HG03469 (cell line): Measurements from ENCODE around the gene P2RY14.

Source experiments
- ATAC-seq: cut with Tn5 transposase; IDR thresholded peaks from one replicate; pipeline ENCODE4 v1.9.1; 2021; ENCODE audit warnings: mild to moderate bottlenecking, moderate library complexity, moderate number of reproducible peaks; ENCODE audit not compliant: unreplicated experiment

P2RY14 gene

DNA sequence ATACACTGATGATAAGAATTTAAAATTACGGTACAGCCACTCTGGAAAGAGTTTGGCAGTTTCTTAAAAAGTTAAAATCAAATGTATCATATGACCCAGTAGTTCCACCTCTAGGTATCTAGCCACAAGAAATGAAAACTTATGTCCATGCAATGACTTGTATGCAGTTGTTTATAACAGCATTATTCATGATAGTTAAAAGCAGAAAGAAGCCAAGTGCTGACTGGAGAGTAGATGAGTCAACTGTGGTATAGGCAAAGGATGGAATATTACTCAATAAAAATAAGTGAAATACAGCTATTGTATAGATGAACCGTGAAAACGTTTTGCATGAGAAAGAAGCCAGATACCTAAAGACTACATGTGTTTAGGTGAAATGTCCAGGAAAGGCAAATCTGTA, 23.4 kb upstream of the P2RY14 start:
- no peak for ATAC-seq

DNA sequence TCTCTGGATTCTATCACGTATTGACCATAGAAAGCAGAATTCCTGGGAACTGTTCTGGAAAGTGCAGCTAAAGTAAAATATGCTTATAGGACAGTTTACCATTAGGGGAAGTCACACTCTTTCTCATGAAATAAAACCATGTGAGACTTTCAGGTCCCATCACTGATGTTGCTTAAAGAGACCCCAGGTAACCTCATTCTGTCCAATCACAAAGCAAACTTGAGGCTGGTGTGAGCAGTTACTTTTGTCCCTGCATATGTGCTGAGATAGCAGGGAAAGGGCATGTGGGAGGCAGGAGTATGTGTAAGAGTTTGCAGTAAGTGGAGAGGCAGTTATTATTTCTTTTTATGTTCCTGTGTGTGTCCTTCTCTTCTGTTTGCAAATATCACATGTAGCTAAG, 22.2 kb upstream of the P2RY14 start:
- no peak for ATAC-seq

DNA sequence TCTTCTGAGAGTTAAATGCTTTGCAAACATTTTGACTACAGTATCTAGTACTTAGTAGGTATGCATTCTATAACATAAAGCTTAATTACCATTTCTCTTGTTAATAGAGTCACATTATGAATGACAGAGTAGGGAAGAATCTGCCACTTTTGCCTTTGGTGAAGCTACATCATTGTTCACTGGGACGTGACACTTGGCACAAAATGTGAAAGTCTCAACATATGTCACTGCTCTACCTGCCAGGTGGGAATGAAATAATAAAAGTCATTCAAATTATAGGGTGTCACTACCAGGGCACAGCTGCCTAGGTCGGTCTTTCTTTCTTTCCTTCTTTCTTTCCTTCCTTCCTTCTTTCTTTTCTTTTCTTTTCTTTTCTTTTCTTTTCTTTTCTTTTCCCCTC, 20.7 kb upstream of the P2RY14 start:
- no peak for ATAC-seq

DNA sequence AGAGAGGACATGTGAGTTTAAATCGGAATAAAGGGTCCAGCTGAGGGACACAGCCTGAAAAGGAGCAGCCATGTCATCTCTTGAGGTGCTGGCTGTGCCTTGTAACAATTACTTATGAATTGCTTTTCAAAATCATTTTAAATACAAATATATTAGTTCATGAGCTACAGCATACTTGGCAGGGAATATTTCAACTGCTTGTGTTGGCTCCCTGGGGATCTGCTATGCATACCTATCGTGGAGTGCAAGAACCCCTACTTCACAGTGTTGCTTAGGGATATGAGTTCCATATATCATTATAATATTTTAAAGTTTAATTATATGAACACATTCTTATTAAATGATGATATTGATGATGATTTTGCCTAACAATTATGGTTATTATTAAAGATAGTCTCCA, 19.1 kb upstream of the P2RY14 start:
- ATAC-seq = no peak

DNA sequence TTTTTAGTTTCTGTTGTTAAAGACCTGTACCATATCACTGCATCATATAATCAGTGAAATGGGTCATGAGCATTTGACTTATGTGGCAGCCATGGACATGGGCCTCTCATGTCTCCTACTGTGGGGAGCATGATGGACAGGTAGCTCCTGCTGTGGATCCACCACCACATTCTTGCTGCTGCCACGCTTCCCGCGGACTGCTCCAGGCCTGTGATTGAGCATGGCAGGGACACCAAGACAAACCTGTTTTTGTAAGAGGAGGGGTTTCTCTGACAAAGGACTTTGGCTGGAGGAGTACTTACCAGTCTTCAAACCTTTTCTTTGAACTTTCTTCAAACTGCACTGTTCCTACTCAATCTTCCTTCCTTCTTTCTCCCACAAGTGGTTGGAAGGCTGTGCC, 17.9 kb upstream of the P2RY14 start:
- ATAC-seq = no peak

DNA sequence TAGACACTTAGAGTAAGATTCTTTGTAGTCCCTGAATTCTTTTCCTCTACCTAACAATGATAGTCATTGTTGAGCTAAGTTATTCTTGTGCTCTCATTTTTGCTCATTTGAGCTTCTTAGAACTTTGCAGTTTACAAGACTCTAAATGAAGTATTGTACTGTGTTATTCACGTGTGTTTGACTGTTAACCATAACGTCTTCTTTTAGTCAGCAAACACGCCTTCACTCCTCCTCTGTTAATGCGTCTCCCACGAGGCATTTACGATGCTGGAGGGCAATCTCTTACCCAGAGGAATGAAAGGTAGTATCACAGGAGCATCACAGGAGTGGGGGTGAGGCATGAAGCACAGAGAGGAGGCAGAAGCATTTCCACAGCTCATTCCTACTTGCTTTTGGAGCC, 14.8 kb upstream of the P2RY14 start:
- ATAC-seq = no peak

DNA sequence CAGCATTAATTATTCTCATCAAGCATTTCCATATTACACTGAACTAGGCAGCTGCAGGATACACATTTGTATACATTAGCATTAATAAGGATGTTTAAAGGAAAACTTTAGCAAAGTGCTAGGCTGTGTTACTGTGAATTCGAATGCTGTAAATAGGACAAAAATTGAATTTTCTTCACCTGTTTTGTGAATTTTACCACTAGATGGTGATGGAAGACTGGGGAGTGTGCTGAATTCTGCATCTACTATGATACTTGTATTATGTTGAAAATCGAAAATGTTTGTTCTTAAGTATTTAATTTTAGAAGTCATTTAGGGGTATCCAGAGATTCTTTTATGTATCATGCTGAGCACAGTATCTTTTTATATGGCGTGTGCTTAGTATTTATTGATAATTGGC, 12.3 kb upstream of the P2RY14 start:
- ATAC-seq = no peak

DNA sequence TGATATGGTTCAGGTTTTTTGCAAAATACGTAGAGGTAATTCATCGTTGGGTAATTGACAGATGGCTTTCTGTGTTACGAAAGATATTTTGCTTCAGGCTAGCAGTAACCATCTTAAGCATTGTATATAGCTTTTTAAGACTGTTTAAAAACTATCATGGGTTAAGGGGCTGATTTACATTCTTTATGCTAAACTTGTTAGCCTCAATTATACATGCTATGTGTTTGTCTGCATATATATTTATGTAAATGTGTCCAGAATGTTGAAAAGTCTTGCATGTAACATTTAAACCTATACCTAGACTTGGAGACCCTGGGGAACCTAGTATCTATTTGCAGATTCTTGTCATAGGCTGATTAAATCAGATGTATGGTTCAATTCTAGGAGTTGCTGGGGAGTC, 11.1 kb upstream of the P2RY14 start:
- no peak for ATAC-seq

DNA sequence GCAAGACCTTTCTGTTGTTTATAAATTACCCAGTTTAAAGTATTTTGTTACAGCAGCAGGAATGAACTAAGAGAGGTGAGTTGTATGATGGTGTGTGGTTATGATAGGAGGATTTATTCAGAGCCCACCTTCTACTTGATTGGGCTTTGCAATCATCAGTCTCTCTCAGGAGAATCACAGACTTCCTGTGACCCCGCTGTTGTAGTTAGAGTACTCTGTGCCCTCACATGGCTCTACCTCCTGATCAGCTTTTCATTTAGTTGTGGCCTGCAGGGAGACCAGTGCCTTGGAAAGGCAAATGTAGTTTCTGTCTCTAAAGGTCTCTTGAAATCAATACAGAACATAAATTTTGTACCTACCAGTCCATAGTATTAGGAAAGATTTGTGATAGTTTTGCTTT, 7.6 kb upstream of the P2RY14 start:
- ATAC-seq = no peak

DNA sequence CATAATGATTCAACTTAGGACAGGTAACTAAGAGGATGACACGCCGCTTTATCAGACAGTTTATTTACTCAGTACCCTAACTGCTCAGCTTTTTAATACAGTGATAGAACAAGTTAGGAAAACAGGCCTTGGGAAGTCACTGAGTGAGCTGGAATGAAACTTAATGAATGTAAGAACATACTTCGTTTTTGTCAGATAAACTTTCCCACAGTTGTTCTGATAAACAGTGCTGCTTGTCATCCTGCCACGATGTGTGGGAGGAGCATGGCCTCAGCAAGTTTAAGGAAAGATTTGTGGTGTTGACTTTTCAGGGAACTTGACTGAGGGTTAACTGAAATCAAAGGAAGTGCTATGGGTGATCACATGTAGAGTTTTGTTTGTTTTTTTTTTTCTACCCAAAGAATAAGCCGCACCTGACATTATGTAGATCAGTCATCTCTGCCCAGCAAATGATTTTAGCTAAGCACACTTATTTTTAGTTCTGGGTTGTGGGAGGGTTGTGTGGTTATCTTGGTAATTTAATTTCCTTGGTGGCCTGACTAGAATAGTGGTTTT, 5.6 kb upstream of the P2RY14 start:
- ATAC-seq = no peak

DNA sequence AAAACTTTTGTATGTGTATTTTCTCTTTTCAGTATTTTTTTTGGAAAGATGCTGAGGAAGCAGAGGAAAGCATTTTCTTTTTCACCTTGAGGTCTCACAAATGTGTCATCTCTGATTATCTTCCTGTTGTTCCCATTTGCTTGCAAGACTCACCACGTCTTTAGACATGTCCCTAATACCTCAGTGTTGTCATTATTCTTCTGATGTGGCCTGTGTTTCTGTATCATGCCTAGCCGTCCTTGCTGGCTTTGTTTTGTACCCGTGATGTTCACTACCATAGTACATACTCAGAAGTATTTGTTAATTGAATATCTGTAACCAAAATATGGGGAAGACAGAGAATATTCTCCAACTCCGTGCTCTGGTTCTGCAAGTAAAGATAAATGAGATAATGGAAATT, 5.0 kb upstream of the P2RY14 start:
- no peak for ATAC-seq

DNA sequence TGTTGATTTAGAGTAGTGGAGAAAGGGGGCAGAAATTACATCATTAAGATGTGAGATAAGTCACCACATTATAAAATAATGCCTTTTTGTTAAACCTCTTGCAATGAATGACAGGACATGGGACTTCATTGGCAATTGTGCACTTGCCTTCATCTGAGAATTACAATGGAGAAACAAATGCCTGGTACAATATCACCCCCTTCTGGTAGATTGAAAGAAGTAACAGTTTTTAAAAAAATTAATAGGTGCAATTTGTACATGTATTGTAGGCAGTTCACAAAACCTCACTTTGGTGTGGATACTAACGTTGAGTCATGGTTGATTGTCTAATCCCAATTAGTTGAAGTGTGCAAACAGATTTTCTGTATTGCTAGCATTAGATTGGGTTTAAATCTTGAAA, 4.6 kb upstream of the P2RY14 start:
- ATAC-seq = no peak

DNA sequence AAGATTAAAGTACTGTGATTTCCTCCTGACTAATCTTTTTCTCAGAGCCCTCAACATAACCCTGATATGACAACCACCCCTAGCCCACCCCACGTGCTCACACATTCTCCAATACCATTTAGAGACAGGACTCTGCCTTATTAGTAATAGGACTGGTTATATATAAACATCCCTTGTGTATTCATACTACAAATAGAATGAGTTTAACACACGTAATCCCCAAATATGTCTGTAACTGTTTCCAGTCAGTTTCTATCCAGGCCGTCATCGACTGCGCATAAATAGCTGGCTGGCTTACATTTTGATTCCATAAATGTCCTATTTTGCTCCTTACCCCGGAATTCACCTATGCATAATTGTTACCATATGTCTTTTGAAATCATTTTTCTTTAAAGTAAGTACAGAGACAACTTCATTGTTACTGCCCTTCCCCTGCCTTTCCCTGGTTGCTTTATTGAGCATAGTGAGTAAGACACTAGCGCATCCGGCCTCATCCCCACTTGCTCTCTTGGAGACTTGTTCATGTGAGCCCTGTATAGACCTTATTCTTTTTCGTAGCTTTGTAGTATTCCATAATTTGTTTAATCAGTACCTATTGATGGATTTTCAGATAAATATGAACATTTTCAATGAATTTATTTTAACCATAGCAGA, 3.5 kb upstream of the P2RY14 start:
- no peak for ATAC-seq

DNA sequence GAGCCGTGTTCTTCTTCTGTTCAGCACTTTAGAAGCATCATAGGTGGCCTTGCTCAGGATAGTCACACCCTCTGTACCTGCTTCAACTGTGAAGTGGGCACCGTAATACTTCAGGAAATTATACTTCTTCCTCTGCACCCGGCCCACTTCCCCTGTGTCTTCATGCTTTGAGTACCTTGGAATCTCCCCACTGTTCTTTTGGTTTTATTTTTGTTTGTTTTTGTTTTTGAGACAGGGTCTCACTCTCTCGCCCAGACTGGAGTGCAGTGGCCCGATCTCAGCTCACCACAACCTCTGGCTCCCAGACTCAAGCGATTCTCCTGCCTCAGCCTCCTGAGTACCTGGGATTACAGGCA, 1.7 kb downstream of the P2RY14 start:
- ATAC-seq = peak; percentile 47

DNA sequence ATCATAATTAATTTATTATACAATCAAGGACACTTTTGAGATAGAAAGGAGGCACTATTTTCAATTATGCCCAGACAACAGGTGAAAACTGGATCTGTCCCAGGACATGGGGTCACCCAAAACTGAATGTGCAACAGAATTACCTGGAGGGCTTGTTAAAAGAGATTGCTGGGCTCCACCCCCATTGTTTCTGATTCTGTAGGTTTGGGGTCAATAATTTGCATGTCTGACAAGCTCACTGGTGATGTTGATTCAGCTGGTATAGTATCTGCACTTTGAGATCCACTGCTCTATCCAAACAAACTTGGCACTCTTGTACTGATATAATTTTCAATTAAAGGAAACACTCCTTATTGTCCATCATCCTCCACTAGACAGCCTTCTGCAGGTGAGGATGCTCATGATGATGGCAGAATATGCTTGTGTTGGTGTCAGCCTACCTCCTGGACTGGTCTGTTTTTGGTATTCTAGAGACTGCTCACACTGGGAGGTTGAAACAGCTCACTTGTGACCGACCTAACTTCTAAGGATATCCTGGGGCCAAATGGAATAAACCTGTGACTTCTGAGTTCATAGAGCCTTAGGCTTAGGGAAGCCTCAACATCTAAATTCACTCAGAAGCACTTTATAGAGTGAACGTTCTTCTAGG, 2.2 kb downstream of the P2RY14 start:
- peak; percentile 12 for ATAC-seq

DNA sequence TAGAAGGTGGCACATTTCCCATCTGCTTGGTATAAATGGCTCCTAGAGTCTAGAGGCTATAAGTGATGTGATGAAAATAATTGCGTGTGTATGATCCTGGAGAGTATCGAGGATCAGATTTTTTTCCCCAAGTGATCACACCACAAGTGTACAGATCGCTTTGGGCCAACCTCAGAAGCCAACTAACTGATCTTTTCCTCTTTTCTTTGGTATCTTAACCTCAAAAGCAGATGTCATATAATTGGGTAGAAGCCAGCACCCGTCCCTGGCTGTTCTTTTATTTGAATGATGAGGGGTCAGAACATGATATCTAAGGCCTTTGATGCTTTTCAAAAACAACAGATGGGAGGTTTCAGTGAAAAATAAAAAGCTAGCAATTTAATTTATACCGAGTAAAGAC, 3.3 kb downstream of the P2RY14 start:
- ATAC-seq = no peak

DNA sequence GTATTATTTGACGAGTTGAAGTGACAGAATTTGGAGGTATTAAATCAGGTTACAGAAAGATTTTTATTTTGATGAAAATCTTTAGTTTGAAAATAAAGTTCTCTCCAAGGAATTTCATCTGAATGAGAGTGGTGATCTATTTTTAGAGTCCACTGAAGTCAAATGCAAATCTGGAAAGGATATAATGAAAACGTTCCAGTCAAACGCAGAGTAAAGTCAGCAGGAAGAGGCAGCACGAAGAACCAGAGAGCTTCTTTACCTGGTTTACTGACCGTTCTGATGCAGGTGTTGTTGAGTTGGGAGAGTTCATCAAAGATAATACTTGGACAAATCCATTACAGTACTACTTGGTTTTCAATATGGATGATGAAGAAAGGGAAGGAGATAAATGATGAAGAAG, 8.7 kb downstream of the P2RY14 start:
- ATAC-seq = no peak

DNA sequence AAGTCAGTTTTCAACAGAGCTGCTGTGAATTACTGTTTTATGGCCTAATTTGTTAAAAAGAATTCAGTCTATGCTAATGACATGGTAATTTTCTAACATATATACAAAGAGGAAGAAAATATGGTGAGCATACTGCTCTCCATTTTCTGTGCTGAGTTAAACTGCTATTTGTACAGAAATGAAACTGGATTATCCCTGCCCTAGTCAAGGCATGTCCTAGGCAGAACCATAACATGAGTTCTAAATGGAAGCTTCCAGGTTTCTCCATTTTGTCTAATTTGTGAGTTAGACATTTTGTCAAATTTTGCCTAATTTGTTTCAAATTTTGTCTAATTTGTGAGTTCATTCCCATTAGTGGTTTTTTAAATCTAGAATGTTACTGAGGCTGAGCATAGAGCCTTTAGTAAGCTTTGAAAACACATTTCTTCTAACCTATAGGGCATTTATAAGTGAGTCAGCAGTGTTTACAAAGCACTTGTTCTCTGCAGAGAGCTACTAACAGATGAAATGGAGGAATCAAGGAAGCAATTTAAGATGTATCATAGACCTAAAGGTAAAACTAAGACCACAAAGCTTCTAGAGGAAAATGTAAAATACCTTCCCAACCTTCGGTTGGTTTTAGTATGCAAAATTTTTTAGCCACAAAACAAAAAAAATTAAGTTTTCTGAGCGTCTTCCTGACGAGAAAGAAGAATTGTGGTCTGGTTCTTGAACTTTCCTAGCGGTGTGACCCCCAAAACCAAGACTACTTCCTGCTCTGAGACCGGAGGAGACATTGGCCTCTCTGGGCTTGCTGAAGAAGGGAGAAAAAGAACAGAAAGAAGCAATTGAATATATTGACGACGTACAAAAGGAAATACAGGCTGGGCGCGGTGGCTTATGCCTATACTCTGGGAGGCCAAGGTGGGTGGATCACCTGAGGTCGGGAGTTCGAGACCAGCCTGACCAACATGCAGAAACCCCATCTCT, 9.8 kb downstream of the P2RY14 start:
- ATAC-seq = peak; percentile 39

DNA sequence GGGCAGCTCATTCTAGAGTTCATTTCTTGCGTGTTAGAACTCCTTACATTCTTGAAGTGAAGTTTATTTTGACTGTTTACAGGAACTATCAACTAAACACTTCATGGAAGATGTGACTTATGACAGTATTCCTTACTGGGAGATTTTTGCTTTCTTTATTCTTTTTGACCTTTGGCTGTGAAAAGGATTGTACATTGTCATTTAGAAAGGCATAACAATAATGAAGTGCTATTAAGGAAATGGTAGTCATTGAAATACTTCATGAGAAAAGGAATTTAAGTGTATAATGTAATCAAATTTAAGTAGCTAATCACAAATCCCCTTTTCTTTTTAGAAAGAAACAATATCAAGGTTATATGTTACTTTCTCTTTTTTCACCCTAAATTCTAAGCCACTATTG, 11.3 kb downstream of the P2RY14 start:
- no peak for ATAC-seq

DNA sequence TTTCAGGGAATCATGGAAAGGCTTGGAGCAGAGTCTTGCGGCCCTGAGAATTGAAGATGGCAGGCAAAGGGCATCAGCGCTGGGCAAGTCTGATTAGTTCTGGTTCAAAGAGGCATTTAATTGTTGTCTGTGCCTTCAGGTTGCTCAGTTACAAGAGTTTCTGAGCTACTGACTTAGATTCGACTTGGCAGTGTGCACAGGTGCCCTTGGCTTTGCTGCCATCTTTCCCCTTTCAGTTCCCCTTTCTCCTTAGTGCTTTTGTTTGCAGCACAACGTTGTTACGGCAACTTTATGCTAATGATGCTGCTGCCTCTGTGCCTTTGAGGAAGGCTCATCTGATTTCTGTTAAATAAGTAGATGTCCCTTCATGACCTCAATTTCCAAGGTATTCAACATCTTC, 12.5 kb downstream of the P2RY14 start:
- ATAC-seq = peak; percentile 94

DNA sequence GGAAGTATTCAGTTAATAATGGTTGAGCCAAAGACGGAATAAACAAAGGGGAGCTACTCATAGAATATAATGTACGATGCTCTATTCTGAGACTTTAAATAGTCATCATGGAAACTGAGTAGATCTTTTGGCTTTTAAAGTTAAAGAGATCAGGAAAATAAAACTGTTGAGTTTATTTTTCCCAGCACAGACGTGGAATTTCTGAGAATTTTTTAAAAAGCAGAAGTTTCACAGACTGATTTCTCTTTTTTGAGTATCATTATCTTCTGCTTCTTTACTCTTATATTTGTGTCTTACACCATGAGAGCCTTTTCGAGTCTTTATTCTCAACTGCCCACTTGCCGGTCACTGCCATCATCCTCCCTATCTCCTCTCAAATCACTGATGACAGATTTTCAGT, 13.2 kb downstream of the P2RY14 start:
- no peak for ATAC-seq

DNA sequence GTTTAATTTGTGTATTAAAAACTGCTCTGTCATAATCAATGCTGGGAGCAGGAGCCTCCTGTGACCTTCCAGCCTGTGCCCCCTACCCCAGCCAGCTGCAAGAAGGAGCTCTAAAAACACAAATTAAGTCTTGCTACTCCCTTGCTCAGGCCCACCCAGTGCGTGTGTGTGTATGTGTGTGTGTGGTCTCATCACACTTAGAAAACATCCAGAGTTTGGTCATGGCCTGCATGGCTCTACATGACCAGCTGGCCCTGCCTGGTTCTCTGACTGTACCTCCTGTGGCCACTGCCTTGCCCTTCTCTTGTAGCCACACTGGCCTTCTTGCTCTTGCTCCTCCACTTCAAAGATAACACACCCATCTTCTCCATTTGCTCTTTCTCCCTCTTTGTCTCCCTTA, 13.7 kb downstream of the P2RY14 start:
- no peak for ATAC-seq
